COLO829 (cell line): ENCODE measurements around the gene SBNO1.
"Not testable (repeated sequence)": the region's sequence is repeated elsewhere in the genome, so short reads cannot be mapped to it uniquely, and the experiment has no call there.

Experiments used
- DNase-seq: peaks from one replicate; pipeline ENCODE4 v3.0.0; 2012; ENCODE audit warnings: low spot score

The SBNO1 gene

DNA sequence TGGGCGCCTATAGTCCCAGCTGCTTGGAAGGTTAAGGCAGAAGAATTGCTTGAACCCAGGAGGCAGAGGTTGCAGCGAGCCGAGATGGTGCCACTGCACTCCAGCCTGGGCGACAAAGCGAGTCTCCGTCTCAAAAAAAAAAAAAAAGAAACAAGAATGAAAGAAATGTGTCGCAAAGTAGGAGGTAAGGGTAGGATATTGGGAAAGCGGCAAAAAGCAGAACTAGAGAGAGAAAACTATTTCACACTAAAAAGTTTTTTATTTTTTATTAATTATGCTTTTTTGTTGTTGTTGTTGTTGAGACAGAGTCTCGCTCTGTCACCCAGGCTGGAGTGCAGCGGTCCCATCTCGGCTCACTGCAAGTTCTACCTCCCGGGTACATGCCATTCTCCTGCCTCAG lies 17.7 kb downstream of the SBNO1 start:
- DNase-seq = no peak

DNA sequence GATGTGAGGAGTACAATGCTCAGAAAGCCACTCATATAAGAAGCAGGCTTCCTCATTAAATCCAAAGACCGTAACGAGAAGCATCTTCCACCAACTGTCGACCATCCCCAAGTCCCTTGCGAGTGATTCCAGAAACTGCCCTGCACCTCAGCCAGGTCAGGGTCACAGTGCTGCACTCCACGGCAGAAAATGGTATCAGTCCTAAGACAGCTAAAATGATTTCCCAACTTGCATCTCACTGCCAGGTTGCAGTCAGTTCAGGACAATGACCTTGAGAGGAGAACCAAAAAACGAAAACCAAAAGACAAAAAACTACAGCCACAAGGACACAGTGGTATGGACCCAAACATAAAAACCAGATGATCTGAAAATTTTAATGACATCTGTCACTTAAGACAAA lies 20.6 kb downstream of the SBNO1 start:
- no peak for DNase-seq

DNA sequence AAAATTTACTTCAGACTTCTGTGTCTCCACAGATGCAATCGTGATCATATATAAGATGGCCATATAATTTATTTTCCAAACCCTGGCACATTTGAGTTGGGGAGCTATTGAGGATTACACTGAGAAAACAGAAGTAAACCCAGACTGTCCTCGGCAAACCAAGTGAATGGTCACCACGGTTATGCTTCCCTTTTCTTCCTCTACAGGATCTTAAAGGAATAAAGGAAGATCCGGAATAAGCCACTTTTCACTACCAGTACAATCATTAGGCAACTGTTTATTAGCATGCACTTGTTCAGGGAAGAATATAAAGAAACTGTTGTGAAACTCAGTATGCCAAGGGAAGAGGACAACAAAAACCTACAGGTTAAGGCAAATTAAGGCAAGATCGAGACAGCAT lies 27.6 kb downstream of the SBNO1 start:
- DNase-seq = no peak

DNA sequence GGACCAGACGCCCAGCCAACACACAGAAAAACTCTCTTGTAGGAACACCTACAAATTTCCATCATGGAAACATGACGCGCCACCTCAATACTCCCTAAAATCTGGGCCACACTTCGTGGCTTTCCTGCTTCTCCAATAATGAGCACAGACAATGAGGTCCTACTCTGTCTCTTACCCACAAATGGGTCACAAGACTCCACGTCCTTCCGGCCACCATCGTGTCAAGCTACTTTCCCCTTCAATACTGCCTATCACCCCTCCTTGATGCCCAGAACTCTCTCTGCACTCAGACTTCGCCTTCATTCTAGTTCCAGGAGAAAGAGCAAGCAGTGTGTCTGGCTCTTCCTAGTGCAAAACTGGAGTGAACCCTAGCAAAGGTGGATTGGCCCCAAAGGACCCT lies 28.1 kb downstream of the SBNO1 start:
- no peak for DNase-seq

DNA sequence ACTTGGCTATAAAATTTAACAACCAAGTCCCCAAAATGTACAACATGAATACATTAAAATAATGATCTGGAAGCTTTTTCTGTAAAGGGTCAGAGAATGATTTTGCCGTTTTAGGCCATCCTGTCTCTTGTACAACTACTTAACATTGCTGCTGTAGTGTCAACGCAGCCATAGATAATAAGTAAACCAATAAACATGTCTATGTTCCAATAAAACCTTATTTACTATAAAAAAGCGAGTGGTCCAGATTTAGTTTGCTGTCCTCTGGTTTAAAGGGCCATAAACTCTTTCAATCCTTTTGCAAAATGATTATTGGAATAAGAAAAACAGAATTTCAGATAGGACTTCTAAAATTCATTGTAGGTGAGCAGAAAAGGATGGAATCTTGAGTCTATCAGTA lies 29.2 kb downstream of the SBNO1 start:
- no peak for DNase-seq

DNA sequence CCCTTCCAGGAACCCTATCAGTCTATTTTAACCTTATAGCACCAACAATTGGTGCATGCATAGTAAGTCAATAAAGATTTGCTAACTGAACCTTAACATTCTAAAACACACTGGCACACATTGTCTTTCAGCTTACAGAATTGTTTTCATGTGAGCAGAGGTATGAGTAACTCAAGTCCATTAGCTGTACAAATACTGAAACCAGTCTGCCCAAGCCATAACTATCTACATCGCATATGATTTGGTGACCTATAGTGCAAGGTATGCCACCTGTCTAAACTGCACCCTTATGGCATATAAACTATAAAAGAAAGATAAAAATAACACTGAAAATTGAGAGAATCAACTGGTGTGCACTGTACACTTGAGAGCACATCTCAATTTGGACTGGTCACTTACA lies 34.8 kb downstream of the SBNO1 start:
- no peak for DNase-seq

DNA sequence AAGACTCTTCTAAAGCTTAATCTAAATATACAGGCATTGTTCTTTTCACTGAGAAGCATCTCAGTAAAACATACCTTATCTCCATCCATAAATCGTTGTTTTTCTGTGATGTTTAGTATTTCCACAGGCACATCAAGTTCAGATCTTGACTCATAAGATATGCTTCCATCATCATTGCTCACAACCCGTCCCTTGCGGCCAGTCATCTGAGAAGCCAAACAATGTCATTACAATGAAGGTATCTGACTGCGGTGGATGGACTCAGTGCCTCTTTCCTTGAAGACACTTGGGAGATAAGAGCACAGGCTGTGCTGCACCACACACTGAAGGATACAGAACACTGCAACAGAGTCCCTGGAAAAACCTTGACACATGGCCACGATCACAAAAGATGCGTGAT lies 44.8 kb downstream of the SBNO1 start:
- DNase-seq = no peak

DNA sequence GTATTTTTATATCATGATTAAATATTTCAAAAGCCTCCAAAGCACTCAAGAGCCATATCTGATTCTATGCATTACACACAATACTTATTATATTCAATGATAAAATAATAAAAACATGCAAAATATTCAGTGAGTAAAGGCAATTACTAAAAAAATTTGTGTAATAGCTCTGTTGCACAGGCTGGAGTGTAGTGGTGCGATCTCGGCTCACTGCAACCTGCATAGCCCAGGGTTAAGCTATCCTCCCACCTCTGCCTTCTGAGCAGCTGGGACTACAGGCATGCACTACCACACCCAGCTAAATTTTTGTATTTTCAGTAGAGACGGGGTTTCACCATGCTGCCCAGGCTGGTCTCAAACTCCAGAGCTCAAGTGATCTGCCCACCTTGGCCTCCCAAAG lies 45.4 kb downstream of the SBNO1 start:
- DNase-seq = no peak

DNA sequence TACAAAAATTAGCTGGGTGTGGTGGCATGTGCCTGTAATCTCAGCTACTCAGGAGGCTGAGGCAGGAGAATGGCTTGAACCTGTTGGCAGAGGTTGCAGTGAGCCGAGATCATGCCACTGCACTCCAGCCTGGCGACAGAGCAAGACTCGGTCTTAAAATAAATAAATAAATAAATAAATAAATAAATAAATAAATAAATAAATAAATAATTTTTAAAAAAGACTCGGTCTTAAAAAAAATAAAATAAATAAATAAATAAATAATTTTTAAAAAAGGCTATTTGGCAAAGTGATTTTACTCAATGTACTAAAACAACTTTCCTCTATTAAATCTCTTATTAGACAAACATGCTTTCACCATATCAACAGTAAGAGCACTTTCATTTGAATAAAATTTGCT lies 51.6 kb downstream of the SBNO1 start:
- DNase-seq = not testable (repeated sequence)

DNA sequence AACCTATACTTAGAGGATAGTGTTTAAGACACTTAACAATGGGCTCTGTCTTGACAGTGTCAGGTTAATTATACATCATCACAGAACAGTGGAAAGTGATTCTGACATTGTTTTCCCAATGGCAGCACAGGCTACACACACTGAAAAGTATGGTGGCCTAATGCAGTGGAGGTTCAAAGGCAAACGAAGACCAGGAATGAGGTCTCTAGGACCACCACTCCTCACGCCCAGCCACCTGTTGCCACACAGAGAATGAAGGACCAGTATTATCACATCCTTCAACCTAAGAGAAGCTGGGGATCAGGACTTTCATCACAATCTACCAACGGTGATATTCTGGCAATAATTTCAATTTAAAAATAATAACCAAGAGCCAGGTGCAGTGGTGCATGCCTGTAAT lies 58.4 kb downstream of the SBNO1 start:
- DNase-seq = no peak

DNA sequence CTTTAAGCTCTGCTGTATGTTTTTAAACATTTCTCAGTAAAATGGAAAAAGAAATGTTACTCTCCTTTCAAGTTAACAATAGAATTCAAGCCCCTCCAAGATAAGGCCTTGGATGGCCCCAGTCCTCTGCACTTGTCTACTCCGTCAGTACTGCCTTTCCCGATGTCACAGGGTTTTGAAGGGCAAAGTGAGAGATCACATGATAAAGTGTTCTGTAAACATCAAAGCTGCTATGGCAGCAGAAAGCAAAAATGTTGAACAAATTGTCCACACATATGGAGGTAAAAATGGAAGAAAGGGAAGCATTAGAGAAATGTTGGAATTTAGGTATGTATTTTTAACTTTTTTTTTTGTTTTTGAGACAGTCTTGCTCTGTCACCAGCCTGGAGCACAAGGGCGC lies 59.5 kb downstream of the SBNO1 start:
- no peak for DNase-seq

DNA sequence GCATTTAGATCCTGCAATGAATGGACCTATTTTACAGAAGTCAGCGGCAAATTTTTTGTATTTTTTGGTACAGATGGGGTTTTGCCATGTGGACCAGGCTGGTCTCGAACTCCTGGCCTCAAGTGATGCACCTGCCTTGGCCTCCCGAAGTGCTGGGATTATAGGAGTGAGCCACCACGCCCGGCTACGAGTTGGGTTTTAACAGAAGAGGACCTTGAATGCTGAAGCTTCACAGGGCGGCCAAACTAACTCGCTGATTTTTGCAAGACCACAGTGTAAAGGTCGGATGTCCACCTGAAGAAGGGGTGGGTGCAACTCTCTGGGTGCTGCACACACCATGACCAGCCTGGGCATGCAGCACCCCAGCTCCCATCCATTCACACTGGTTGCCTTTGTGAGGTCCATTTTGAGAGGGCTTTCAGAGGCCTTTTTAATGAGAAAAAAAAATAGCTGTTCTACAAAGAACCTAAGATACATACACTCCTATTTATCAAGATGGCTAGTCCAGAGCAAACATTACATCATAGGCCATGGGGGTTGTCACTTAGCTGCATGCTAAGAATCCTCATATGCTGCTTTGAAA lies 71.4 kb downstream of the SBNO1 start:
- no peak for DNase-seq

DNA sequence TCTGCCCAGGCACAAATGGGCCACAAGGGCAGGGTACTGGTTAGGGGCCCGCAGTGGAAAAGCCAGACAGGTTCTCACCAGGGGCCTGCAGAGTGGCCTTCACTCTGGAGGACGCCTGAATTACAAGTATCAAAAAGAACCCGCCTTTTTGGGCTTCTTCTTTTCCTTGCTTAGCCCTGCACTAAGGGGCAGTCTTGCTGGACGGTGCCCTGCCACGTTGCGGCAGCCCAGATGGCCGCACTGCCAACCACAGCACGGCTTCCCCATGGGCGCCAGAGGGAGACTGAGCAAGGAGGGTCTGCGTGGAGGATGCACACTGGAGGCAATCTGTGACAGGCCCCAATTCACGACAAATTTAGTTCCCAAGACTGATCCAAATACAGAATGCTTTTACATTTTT lies 74.7 kb downstream of the SBNO1 start:
- no peak for DNase-seq

DNA sequence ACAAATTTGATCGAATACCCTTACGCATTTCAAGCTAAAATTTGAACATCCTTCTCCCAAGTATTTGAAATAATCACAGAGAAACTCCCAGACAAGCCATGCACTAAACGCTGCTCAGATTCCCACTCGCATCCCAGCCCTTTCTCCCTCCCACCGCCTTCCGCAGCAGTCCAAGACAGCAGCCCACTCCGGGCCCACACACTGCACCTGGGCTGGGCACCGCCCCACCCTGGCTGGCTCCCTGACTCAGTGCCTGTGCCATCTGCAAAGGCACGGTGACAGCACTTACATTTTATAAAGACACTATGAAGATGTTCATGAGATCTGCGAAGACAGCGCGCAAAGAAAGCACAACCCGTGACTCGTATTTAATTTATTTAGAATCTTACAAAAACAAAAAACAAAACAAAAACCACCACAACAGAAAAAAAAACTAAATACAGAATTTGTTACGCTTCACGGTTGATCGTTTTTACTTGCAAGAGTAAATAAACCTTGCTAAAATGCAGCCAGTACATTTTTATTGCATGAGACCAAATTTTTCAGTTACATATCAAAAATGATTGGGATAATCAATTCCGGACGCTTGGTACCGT lies 75.8 kb downstream of the SBNO1 start:
- no peak for DNase-seq

DNA sequence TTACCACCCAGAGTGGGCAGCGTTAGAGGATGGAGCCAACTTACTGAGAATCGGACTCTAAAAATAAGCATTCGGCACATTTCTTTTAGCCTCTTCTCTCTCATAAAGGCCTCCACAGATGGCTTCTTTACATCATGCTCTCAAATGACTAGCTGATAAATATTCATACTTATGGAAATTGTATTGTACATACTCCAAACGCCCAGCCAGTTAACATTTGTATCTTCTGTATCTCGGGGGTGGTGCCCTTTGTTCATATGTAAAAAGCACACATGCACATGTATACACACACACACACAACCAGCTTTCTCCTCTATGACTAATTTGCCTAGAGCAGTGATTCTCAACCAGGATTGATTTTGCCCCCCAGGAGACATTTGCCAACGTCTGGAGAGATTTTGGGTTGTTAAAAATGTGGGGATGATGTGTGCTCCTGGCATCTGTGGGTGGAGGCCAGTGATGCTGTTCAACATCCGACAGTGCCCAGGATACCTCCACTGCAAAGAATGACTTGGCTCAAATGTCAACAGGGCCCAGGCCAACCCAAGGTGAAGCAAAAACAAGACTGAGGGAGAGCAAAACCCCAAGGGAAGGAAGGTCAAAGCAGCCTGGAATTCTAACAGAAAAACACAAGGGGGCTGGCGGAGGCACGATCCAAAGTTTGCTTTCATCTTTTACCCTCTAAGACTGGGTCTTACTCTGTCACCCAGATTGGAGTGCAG lies 77.8 kb downstream of the SBNO1 start:
- DNase-seq = no peak

DNA sequence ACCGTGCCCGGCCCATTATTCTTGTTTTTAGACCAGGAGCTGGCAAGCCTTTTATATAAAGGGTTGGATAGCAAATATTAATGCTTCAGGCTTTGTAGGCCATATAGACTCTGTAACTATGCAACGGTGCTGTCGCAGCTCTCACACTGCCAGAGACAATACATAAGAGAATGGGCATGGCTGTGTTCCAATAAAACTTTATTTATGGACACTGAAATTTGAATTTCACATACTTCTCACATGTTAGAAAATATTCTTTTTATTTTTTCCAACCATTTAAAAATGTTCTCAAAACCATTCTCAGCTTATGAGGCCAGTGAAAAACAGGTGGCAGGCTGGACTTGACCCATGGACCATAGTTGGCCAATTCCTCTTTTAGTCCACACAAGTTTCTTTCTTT lies 80.0 kb downstream of the SBNO1 start:
- no peak for DNase-seq

DNA sequence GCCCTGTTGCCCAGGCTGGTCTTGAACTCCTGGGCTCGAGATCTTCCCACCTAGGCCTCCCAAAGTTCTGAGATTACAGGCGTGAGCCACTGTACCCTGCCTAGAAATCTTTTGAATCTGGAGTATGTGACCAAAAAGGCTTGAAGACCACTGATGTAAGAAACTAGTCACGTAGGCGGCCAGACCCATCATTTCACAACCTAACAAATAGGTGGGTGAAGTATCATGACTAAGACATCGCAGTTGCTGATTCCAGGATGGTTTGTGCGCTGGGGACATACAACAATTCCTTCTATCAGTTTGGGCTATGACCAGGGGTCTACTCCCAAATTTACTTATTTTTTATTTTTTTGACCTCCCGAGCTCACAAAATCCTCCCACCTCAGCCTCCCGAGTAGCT lies 81.2 kb downstream of the SBNO1 start:
- DNase-seq = no peak

DNA sequence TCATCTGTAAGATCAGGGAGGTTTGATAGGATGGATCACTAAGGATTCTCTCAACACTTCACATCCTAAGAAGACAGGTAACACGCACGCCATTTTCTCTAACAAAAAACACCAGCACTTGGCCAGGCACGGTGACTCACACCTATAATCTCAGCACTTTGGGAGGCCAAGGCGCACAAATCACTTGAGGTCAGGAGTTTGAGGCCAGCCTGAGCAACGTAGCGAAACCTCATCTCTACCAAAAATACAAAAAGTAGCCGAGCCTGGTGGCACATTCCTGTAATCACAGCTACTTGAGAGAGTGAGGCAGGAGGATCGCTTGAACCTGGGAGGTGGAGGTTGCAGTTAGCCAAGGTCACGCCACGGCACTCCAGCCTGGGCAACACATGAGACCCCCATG lies 82.5 kb downstream of the SBNO1 start:
- DNase-seq = no peak

DNA sequence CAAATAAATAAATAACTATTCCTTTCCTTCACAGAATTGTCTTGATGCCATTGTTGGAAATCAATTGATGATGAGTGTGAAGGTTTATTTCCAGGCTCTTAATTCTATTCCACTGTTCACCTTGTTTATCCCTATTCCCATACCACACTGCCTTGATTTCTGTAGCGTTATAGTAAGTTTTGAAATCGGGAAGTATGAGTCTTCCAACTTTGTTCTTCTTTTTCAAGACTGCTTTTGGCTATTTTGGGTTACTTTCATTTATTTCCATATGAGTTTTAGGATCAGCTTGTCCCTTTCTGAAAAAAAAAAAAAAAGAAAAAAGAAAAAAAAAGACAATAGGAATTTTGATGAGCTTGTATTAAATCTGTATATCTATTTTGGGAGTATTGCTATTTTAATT lies 83.7 kb downstream of the SBNO1 start:
- no peak for DNase-seq

DNA sequence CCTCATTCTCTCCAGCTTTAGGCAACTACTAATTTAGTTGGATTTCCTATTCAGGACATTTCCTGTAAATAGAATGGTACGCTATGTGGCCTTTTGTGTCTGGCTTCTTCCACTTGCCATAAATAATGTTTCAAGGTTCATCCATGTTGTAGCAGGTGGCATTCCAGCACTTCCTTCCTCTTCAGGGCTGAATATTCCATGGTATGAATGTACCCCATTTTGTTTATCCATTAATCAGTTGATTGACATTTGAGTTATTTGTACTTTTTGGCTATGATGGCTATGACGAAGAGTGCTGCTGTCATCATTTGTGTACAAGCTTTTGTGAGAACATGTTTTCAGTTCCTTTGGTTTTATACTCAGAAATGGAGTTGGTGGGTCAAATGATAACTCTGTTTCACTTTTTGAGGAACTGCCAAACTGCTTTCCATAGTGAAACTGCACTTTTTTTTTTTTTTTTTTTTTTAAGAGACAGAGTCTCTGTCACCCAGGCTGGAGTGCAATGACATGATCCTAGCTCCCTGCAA lies 86.5 kb downstream of the SBNO1 start:
- no peak for DNase-seq

DNA sequence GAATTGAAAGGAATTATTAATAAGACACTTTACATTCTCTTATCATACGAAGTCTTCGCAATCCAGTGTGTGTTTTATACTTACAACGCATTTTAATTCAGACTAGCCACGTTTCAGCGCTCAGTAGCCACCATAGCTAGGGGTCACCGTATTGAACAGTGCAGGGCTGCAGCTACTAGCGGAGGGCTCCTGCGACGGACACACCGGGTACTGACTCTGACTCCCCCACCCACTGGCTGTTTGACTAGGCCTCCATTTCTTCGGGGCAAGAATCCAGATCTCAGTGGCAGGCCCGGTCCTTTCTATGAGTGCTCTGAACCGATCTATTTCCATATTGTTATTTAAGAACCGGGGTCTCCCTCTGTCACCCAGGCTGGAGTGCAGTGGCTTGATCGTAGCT lies 91.5 kb downstream of the SBNO1 start:
- no peak for DNase-seq

DNA sequence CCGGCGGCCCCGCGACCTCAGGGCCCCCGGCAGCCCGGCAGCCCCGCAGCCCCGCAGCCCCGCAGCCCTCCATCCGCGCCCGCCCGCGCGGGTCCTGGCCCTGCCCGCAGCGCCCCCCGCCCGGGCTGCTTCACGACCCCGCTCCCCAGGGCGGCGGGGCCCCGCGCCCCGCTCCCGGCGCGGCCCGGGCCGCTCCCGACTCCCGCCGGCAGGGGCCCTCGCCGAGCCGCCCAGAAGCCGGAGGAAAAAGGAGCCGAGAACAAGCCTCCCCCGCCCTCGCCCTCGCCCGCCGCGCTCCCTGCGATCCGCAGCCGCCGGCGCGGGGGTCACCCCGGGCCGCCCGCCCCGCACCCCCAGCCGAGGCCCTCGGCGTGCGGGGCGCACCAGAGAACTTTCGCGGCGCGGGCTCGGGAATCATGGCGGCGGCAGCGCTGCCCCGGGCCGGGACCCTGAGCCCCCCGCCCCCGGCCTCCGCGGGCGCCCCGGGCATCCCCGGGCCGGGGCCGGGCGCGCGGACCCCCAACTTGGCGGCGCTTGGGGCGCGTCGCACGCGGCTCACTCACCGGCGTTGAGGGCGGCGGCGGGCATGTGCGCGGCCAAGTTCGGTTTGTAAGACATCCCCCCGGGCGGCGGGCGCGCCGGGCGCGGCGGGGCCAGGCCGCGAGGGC lies 93.5 kb downstream of the SBNO1 start:
- peak; percentile 56 for DNase-seq
